ENCODE data around the gene SPATA21. TPM values are rescaled to one million over a fixed set of nuclear protein-coding genes. Genes with fewer than 3 reads are reported as not detected.

Gene SPATA21
- total RNA-seq, 4 donors from 2014 or later = not detected

DNA sequence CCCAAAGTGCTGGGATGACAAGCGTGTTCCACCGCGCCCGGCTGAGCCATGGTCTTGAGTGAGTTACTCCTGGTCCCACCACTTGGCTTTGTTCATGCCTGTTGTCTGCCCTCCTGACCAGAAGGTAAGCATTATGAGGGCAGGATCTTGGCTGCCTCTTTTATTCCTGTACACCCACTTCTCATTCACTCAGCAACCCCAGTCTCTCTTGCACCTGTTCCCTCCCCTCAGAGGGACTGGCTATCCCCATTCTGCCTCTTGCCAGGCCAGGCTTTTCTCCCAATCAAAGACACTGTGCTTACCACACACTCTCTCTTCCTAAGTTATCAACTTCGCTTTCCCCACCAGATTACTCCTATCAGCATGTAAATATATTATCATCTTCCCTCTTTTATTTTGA lies 26.4 kb downstream of the SPATA21 start:
- WGBS, 2 donors = 92 to 96% methylated on average over 5 of the region's 5 CpGs
- Histone ChIP-seq H3K27me3 (no peaks in the 10 kb centered on the region), H3K4me1 (no peaks in the 10 kb centered on the region), H3K36me3 (no peaks in the 10 kb centered on the region), H3K9me3 (no peaks in the 10 kb centered on the region), H3K27ac (no peak overlapping the region), H3K4me3 (replicated peaks in 1 of 3) (no peak overlapping the region)
- no peak for DNase-seq
- TF ChIP-seq POLR2A (IDR thresholded peaks at IDR 0.05) = no peak
- intact Hi-C loops (cut with DNase I) = no loop called here

DNA sequence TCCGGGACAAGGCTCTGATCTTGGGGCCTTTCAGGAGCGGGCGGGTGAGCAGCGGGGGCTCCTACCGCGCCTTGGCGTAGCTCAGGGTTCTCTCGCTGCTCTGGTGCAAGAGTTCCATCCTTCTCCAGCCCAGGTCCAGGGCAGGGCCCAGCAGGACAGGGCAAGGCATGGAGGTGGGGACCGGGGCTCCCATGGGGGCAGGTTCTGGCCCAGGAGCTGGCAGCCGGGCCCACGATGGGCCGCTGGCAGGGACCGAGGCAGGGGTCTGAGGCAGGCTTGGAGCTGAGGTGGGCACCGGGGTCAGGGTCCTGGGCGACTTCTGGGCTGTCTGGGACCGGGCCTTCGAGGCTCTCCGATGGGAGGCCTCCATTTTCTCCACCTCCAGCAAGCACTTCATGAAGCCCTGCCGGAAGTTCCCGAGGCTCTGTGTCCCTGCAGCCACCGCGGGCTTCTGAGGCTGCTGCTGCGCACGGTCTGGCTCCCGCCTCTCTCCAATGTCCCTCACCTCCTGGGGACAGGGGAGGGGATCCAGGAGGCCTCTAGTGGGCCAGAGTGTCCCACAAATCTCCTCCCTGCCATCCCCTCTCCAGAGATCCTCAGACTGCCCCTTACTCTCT lies 27.6 kb downstream of the SPATA21 start:
- intact Hi-C loops (cut with DNase I) = no loop called here
- DNase-seq = no peak

DNA sequence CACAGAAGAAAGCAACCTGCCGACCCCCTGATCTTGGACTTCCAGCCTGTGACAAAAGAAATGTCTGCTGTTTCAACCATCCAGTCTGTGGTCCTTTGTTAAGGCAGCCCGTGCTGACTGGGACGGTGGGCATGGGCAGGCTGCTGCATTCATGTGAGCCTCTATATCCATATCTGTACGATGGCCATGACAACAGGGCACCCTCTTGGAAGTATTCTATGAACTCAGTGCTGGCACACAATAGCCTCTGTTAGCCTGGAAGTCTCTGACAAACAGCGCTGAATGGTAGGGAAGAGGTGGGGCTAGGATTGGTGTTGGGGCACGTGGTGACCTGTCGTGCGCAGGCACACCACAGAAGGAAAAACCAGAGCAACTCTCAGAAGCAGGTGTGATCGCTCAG lies 30.4 kb downstream of the SPATA21 start:
- H3K9me3 ChIP-seq = no peaks in the 10 kb centered on the region
- intact Hi-C loops (cut with DNase I) = no loop called here
- no peaks in the 10 kb centered on the region for H3K36me3 ChIP-seq
- H3K4me3 ChIP-seq (replicated peaks in 1 of 3) = no peak overlapping the region
- H3K27me3 ChIP-seq = no peaks in the 10 kb centered on the region
- H3K4me1 ChIP-seq = no peaks in the 10 kb centered on the region
- WGBS, 2 donors = 89 to 93% methylated on average over 9 of the region's 9 CpGs
- TF ChIP-seq, protein P1, sequence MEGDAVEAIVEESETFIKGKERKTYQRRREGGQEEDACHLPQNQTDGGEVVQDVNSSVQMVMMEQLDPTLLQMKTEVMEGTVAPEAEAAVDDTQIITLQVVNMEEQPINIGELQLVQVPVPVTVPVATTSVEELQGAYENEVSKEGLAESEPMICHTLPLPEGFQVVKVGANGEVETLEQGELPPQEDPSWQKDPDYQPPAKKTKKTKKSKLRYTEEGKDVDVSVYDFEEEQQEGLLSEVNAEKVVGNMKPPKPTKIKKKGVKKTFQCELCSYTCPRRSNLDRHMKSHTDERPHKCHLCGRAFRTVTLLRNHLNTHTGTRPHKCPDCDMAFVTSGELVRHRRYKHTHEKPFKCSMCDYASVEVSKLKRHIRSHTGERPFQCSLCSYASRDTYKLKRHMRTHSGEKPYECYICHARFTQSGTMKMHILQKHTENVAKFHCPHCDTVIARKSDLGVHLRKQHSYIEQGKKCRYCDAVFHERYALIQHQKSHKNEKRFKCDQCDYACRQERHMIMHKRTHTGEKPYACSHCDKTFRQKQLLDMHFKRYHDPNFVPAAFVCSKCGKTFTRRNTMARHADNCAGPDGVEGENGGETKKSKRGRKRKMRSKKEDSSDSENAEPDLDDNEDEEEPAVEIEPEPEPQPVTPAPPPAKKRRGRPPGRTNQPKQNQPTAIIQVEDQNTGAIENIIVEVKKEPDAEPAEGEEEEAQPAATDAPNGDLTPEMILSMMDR (IDR thresholded peaks at IDR 0.05) = no peak
- TF ChIP-seq POLR2A (IDR thresholded peaks at IDR 0.05) = no peak
- H3K27ac ChIP-seq = no peak overlapping the region
- no peak for DNase-seq

More for the DNA sequence above, 27.6 kb downstream of the SPATA21 start:
- H3K27me3 ChIP-seq = no peaks in the 10 kb centered on the region
- WGBS, 2 donors = 82 to 86% methylated on average over 22 to 23 of the region's 25 CpGs
- no peaks in the 10 kb centered on the region for H3K9me3 ChIP-seq
- H3K4me1 ChIP-seq = no peaks in the 10 kb centered on the region
- H3K36me3 ChIP-seq = no peaks in the 10 kb centered on the region
- H3K4me3 ChIP-seq (replicated peaks in 1 of 3) = no peak overlapping the region
- no peak for TF ChIP-seq POLR2A (IDR thresholded peaks at IDR 0.05)
- TF ChIP-seq, protein P1 (IDR thresholded peaks at IDR 0.05) = no peak
- H3K27ac ChIP-seq = no peak overlapping the region

DNA sequence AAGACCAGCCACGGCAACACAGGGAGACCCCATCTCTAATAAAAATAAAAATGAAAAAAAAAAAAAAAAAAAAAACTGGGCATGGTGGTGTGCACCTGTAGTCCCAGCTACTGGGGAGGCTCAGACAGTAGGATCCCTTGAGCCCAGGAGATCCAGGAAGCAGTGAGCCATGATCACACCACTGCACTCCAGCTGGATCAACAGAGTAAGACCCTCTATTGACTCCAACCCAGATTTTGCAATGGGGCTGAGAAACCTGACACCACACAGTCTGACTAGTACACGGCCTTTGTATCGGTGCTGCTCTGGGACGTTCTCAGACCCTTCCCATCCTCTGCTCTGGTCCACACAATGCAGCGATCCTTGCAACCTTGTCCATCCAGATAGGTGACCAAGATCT lies 31.8 kb downstream of the SPATA21 start:
- DNase-seq = no peak
- 65 to 74% methylated on average over 4 to 5 of the region's 5 CpGs for WGBS, 2 donors
- intact Hi-C loops (cut with DNase I) = no loop called here
- TF ChIP-seq, protein P1 (IDR thresholded peaks at IDR 0.05) = no peak
- no peak for TF ChIP-seq POLR2A (IDR thresholded peaks at IDR 0.05)
- no peaks in the 10 kb centered on the region for H3K4me1 ChIP-seq
- no peaks in the 10 kb centered on the region for H3K9me3 ChIP-seq
- H3K4me3 ChIP-seq (replicated peaks in 1 of 3) = no peak overlapping the region
- no peaks in the 10 kb centered on the region for H3K36me3 ChIP-seq
- no peaks in the 10 kb centered on the region for H3K27me3 ChIP-seq
- H3K27ac ChIP-seq = no peak overlapping the region

DNA sequence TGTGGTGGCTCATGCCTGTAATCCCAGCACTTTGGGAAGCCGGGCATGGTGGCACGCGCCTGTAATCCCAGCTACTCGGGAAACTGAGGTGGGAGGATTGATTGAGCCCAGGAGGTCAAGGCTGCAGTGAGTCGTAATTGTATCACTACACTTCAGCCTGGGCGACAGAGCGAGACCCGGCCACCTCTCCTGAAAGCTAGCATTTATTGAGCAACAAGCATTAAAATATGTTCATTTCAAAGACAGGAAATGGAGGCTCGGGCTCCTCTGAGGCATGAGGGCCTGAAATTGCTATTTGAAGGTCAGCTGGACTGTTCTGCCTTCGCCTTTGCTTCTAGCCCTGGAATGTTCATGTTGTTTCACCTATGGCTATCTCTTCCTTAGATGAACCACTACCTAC lies 34.5 kb downstream of the SPATA21 start:
- 85 to 89% methylated on average over 7 to 10 of the region's 10 CpGs for WGBS, 2 donors
- peaks cover 0 to 6% of the 10 kb centered on the region in 2 donors for H3K4me1 ChIP-seq
- H3K27ac ChIP-seq = no peak overlapping the region
- no peaks in the 10 kb centered on the region for H3K9me3 ChIP-seq
- no peak overlapping the region for H3K4me3 ChIP-seq (replicated peaks in 1 of 3)
- intact Hi-C loops (cut with DNase I) = no loop called here
- H3K36me3 ChIP-seq = peaks cover under 1 to 4% of the 10 kb centered on the region in 2 donors
- TF ChIP-seq POLR2A (IDR thresholded peaks at IDR 0.05) = no peak
- TF ChIP-seq, protein P1 (IDR thresholded peaks at IDR 0.05) = no peak
- DNase-seq = no peak
- H3K27me3 ChIP-seq = no peaks in the 10 kb centered on the region

Data from thyroid gland (tissue), 4 donors.